B cell (primary cell): ENCODE data around the gene UACA.

Experiments used
- EZH2 ChIP-seq: IDR thresholded peaks from 2 replicates; pipeline ENCODE4 v1.6.1; 2012; ENCODE audit warnings: borderline replicate concordance, low read depth, mild to moderate bottlenecking, moderate library complexity, low read length; ENCODE audit not compliant: insufficient read depth, poor library complexity, severe bottlenecking
- TF ChIP-seq, protein P1 (sequence below): fragments of 200-600 bp; IDR thresholded peaks from one replicate; pipeline ENCODE4 v1.8.0; 2022; ENCODE audit warnings: antibody characterized with exemption, mild to moderate bottlenecking

DNA sequence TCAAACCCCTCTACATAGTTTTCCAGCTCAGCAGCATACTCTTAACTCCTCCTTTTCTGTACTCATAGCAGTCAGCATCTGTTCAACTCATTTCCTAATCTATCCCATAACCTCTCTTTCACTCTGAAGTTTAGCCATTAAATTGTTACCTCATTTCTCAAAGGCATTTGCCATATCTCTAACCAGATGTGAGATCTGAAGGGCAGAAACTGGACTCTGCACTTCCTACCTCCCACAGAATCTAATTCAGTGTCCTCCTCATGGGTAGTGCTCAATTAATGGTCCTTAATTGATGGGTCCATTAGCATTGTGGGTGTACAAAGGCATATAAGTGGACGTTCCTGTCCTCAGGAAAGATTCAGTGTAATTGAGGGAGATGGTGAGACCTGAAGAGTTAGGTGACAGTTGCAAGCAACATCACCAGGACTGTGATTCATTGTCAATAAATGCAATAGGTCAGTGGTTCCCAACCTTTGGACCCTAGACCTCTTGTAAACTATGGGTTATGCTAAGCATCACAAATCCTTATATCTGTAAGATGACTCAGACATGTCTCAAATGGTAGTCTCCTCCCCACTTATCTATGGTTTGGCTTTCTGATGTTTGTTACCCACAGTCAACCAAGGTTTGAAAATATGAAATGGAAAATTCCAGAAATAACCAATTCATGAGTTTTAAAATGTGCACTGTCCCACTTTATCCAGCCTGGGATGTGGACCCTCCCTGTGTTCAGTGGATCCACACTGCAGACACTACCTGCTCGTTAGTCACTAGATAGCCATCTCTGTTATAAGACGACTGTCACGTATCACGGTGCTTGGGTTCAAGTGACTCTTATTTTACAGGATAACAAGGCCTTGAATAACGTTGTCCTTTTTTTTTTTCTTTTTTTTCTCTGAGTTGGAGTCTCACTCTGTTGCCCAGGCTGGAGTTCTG lies 25.0 kb upstream of the UACA start:
- TF ChIP-seq, protein P1, sequence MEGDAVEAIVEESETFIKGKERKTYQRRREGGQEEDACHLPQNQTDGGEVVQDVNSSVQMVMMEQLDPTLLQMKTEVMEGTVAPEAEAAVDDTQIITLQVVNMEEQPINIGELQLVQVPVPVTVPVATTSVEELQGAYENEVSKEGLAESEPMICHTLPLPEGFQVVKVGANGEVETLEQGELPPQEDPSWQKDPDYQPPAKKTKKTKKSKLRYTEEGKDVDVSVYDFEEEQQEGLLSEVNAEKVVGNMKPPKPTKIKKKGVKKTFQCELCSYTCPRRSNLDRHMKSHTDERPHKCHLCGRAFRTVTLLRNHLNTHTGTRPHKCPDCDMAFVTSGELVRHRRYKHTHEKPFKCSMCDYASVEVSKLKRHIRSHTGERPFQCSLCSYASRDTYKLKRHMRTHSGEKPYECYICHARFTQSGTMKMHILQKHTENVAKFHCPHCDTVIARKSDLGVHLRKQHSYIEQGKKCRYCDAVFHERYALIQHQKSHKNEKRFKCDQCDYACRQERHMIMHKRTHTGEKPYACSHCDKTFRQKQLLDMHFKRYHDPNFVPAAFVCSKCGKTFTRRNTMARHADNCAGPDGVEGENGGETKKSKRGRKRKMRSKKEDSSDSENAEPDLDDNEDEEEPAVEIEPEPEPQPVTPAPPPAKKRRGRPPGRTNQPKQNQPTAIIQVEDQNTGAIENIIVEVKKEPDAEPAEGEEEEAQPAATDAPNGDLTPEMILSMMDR, result no peak
- no peak for TF ChIP-seq EZH2
